SJCRH30 (cell line): ENCODE measurements around the gene GUCA2A. TPM values are rescaled to one million over a fixed set of nuclear protein-coding genes. Genes with fewer than 3 reads are reported as not detected.

ENCODE experiments used
- DNase-seq, 2 experiments: peaks; one replicate each; pipeline ENCODE4 v3.0.0-alpha.2; 2015 to 2020
- H3K27ac ChIP-seq: fragments of 250-450 bp; sonication (Bioruptor Pico); 2 replicates; pipeline ENCODE4 v1.5.1; 2020; ENCODE audit warnings: mild to moderate bottlenecking, moderate library complexity
- H3K27me3 ChIP-seq: fragments of 250-450 bp; sonication (Bioruptor Pico); 2 replicates; pipeline ENCODE4 v1.5.1; 2020; ENCODE audit warnings: mild to moderate bottlenecking, moderate library complexity
- H3K36me3 ChIP-seq: fragments of 250-450 bp; sonication (Bioruptor Pico); 2 replicates; pipeline ENCODE4 v1.5.1; 2020; ENCODE audit warnings: mild to moderate bottlenecking, moderate library complexity
- H3K4me1 ChIP-seq: fragments of 250-450 bp; sonication (Bioruptor Pico); 2 replicates; pipeline ENCODE4 v1.5.1; 2020; ENCODE audit warnings: mild to moderate bottlenecking, moderate library complexity
- H3K4me3 ChIP-seq: fragments of 250-450 bp; sonication (Bioruptor Pico); 2 replicates; pipeline ENCODE4 v1.5.1; 2020; ENCODE audit warnings: mild to moderate bottlenecking, moderate library complexity
- H3K9me3 ChIP-seq: fragments of 250-450 bp; sonication (Bioruptor Pico); replicated peaks from 2 replicates; pipeline ENCODE4 v1.5.1; 2020; ENCODE audit warnings: mild to moderate bottlenecking, moderate library complexity
- total RNA-seq: library from RNA; depleted of rRNA; stranded (reverse); fragments of >200 nt; shearing (Covaris generic); gene quantifications from 2 replicates; pipeline ENCODE4 v1.2.3, GENCODE V29; 2014

GUCA2A gene
- total RNA-seq, 1 experiment from 2014 or later, result not detected

DNA sequence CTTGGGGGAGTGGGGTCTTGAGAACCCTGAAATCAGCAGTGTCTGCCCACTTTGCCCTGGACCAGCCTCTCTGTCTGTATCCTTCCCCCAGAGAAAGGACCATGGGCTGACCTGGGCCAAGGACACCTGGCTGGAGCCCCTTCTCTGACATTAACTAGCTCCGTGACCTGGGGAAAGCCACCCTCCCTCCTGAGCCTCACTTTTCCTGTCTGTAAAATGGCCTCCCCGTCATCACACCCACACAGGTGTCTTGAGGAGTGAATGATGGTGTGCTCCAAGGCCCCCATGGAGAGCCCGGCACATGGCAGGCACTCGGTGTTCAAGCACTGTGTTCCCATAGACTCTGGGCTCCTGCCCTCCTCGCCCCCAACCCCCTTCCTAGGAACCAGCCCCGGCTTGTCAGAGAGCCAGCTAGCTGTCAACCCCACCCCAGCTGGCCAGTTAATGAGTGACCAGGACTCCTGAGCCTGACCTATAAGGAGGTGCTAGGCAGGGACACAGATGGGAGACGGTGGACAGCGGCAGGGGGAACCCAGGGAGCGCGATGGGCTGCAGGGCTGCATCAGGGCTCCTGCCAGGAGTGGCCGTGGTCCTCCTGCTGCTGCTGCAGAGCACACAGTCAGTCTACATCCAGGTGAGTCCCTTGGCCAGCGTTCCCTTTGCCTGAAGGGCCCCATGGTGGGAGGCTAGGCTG is 11.5 kb downstream of the GUCA2A start, which contains the start of gene GUCA2B:
Gene GUCA2B (plus strand): TSS at position 504 of the 694 bp plus-strand sequence. CDS start 41 bp downstream, at position 545.
- Histone ChIP-seq H3K27me3 (no peaks in the 10 kb centered on the region), H3K9me3 (no peaks in the 10 kb centered on the region), H3K36me3 (no peaks in the 10 kb centered on the region), H3K4me3 (no peak within 1 kb of the TSS), H3K4me1 (no peaks in the 10 kb centered on the region), H3K27ac (no peak within 1 kb of the TSS)
- DNase-seq, result no peak

DNA sequence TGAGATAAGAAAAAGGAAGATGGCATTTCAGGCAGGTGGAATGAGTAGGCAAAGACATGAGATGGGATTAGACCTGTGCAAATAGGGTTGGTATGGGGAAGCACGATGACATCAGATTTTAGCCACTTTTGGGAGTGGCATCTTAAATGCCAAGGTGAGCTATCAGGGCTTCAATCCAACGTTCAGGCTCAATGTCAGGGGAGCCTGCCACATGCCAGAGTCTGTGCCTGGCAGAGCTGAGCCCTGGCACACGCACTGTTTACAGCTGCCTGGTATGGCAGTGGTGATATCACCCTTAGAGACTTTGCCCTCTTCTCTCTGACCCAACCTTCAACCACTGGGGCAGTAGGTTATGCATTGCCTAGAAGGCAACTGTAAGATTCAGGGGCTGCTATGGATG is 12.4 kb downstream of the GUCA2A start:
- H3K9me3 ChIP-seq, result no peaks in the 10 kb centered on the region
- no peak overlapping the region for H3K4me3 ChIP-seq
- no peak for DNase-seq
- H3K27me3 ChIP-seq, result no peaks in the 10 kb centered on the region
- no peaks in the 10 kb centered on the region for H3K36me3 ChIP-seq
- no peak overlapping the region for H3K27ac ChIP-seq
- no peaks in the 10 kb centered on the region for H3K4me1 ChIP-seq

DNA sequence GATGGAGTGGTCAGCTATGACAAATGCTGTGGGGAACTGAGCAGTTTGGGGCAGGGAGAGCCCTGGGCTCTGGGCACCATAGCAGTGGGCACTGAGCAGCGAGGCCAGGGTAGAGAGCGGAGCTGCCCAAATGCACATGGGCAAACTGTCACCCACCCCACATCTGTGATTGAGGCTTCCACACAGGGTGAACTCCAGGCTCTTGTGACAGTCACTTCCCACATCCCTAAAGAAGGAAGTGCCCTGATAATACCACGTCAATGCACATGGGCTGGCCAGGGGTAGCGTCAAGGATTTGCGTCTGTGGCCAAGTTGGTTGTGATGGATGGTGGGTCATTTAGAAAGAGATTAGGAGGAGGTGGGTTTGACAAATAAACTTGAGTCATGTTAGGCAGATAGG is 13.9 kb downstream of the GUCA2A start:
- Histone ChIP-seq H3K4me3 (no peak overlapping the region), H3K9me3 (no peaks in the 10 kb centered on the region), H3K36me3 (no peaks in the 10 kb centered on the region), H3K27me3 (no peaks in the 10 kb centered on the region), H3K4me1 (no peaks in the 10 kb centered on the region; the same call in 1 of the 2 replicates), H3K27ac (no peak overlapping the region)
- no peak for DNase-seq

DNA sequence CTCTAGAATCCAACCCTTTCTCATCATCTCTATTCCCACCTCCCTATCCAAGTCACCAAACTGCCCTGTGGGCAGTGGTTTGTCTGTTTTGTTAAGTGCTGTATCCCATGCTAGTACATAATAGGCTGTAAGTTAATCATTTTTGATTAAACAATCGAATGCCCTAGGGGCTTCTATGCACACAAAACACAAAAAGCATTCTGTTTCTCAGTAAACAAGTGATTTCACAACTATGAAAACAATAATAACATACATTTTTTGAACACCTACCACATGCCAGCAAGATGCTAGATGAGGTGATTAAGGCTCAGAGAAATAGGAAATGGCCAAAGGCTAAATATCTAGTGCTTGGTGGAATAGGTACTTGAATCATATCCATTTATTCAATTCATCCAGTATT is 16.4 kb downstream of the GUCA2A start:
- peaks cover 24% of the 10 kb centered on the region for H3K4me1 ChIP-seq
- no peaks in the 10 kb centered on the region for H3K36me3 ChIP-seq
- H3K27ac ChIP-seq, result no peak overlapping the region
- no peaks in the 10 kb centered on the region for H3K27me3 ChIP-seq
- H3K9me3 ChIP-seq, result no peaks in the 10 kb centered on the region
- no peak overlapping the region for H3K4me3 ChIP-seq
- no peak for DNase-seq

DNA sequence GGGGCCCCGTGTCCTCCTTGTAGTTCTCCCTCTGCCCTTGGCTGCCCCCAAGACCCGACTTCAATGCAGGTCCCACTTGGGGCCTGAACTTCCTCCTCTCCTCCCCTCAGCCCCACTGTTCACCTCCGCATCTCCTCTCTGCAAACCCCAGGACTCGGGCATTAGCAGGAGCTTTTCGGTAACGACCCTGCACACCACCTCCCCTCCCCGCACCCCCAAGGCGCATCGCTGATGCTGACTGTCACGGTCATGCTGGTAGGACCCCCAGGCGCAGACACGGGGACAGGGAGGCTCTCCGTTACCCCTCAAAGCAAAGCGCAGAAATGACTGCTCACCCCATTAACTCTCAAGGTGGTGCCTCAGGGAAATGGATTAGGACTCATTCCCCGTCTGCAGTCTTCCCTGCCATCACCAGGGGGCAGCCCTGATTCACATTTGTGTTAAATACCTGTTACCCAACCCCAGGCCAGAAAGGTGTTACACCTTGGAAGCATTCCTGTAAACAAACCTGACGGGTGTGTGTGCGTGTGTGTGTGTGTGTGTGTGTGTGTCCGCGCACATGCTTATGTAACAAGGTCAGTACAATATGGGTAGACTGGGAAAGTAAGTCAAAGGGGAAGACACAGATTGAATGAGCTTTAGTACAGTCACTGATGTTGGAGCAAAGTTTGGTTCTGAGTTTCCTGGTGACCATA is 17.8 kb downstream of the GUCA2A start:
- Histone ChIP-seq H3K27me3 (no peaks in the 10 kb centered on the region), H3K36me3 (no peaks in the 10 kb centered on the region), H3K9me3 (no peaks in the 10 kb centered on the region), H3K4me1 (peaks cover 25% of the 10 kb centered on the region), H3K27ac (no peak overlapping the region), H3K4me3 (no peak overlapping the region)
- DNase-seq, result peak; percentile 65 to 82

DNA sequence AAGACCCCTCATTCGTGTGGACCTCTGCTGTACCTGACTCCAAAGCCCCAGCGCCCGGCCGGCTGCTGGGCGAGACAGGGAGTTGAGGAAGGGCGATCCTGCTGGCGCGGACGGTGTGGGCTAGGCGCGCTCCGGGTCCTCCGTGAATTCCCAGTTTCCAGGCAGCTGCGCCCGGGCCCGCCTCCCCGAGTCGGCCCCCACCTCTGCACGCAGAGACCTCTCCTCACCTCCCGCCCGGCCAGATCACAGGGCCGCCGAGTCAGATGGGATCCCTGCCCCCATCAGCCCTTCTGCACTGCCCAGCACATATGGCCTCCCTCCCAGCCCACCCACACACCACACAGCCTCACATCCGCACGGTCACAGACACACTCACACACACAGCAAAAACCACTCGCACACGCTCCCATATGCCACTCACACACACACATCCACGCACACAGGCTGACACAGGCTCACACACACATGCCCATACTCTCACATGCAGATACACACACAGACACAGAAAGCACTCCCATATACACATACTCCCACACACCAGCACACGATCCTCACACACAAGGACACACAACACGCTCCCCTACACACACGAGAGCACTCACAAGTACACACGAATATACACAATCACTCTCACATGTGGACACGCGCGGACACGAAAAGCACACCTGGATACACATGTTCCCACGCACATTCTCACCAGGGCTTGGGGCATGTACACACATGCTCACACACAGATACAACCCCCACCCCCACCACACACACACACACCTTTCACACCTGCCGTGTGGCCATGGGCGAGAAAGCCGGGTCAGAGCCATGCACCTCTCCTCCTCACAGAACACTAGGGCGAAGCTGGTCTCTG is 18.6 kb downstream of the GUCA2A start:
- Histone ChIP-seq H3K27me3 (no peaks in the 10 kb centered on the region), H3K4me1 (peaks cover 25% of the 10 kb centered on the region), H3K9me3 (no peaks in the 10 kb centered on the region), H3K4me3 (no peak overlapping the region), H3K27ac (no peak overlapping the region), H3K36me3 (no peaks in the 10 kb centered on the region)
- DNase-seq, result no peak

DNA sequence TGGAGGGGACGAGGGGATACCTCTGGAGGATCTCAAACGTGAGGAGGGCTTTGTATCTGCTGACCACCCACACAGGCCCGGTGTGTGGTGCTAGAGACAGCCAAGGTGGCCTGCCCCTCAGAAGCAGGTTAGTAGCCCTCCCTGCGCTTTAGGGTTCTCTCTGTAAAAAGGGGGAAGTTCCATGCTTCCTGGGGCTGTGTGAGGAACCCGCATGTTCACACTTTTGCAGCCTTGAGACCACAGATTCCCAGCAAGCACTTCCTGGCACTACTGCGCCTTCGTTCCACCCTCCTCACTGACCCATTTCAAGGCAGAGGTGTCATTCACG is 19.2 kb downstream of the GUCA2A start:
- Histone ChIP-seq H3K9me3 (no peaks in the 10 kb centered on the region), H3K36me3 (no peaks in the 10 kb centered on the region), H3K27ac (peak overlapping the region; percentile 55), H3K27me3 (no peaks in the 10 kb centered on the region), H3K4me1 (peaks cover 25% of the 10 kb centered on the region), H3K4me3 (no peak overlapping the region)
- DNase-seq, result no peak

DNA sequence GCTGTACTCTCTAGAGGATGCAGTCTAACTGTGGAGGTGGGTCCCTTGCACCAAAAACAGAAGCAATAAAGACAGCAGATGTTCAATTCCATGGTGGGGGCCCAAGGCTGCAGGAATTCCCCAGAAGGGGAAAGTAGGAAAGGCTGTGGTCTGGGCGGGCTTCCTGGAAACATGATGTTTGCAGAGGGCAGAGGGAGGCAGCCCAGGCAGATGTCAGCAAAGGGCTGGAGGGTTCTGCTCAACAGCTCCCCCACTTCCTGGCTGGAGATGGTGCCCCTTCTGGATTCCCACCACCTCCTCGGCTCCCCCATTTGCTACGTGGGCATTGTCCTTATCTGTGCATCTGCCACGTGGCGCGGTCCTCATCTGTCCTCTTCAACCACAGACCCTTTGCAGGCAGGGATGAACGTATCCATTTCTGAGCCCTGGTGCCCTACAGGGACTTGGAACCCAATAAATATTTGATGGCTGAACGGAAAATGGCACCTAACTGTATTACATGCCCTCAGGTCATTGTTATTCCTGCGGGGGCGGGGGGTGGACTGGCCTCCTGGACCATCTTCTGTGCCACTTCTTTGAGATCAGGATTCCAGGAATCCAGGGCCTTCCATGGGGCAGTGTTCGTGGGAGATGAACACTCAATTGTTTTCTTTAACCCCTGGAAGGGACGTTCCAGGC is 19.7 kb downstream of the GUCA2A start:
- Histone ChIP-seq H3K4me3 (no peak overlapping the region), H3K27me3 (no peaks in the 10 kb centered on the region), H3K27ac (peak overlapping the region; percentile 55), H3K4me1 (peaks cover 25% of the 10 kb centered on the region), H3K36me3 (no peaks in the 10 kb centered on the region), H3K9me3 (no peaks in the 10 kb centered on the region)
- DNase-seq, result peak; percentile 80

DNA sequence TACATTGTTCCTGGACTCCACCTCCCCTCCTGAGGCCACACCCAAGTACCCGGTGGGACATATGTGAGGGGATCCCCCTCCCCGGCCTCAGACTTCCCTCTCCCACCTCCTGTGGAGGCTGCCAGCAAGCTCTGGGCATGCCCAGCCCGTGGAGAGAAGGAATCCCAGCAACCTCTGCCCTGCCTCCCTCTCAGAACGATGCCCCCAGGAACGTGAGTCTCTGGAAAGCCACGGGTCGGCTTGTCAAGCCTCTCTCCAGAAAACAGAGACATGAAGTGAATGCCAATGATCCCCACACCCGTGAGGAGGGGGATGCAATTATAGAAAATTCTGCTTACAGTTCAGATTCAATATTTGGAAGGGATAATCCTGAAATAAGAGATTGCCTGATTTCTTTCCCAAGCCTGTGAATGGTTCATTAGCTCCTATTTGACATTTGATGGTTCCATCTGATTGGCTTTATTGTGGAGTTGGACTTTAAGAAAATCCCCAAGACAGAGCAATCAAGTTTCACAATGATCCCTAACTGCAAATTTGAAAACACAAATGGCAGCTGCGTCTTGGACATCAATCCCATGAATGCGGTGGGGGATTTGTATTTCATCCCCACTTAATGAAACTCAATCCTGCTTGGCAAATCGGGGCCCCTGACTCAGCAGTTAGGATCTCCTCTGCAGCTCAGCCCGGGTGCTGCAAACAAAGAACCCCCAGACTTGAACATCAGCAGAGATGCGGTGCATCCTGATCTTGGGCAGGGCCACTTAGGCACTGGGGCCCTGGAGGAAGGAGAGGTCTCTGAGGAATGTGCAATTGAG is 20.4 kb downstream of the GUCA2A start:
- Histone ChIP-seq H3K9me3 (no peaks in the 10 kb centered on the region), H3K4me1 (peaks cover 25% of the 10 kb centered on the region), H3K27ac (peak overlapping the region; percentile 55), H3K4me3 (peak overlapping the region; percentile 8), H3K27me3 (no peaks in the 10 kb centered on the region), H3K36me3 (no peaks in the 10 kb centered on the region)
- peak; percentile 86 to 89 for DNase-seq

DNA sequence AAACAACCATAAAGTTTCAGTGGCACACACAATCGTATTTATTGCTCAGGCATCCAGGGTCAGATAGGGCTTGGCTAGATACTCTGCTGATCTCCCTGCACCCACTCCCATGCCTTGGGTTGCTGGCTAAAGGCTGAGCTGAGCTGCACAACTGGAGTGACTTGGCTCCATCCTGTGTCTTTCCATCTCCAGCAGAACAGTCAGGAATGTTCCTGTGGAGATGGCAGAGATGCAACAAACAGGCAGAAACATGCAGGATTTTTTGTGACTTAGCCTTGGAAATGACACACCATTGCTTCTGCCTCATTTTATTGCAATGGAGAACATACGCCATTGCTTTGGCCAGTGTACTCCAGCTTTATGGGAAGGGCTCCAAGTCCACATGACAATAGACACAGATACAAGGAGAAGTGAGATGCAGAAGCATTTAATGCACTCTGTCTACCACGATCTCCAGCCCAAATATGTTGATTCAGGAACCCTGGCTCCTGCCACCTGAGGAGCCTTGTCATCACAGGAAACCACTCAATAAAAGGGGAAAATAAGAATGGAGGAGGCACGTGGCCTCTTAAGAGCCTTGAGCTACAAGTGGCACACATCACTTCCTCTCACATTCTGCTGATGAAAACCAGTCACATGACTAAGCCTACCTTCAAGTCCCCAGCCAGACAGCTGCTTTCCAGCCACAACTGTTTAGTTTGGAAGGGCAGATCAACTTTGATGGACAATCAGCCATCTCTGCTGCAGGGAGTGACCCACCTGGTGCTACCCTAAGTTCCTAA is 21.5 kb downstream of the GUCA2A start:
- no peaks in the 10 kb centered on the region for H3K36me3 ChIP-seq
- peak; percentile 47 to 59 for DNase-seq

DNA sequence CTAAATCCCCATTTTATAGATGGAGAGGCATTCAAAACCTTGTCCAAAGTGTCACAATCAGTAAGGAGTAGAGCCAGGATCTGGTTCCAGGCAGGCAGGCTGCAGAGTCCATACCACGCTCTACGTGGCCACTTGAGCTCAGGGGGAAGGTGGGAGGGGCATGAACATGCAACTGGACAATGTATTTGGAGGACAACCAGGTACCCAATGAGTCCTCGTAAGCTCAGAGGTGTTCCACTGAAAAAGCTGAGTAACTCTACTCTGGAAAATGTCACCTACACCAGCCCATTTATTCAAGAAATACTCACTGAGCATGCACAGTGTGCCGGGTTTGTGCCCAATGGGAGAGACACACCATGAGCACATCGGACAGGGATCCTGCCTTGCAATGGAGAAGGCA is 22.6 kb downstream of the GUCA2A start:
- Histone ChIP-seq H3K4me3 (no peak overlapping the region), H3K27ac (no peak overlapping the region), H3K36me3 (no peaks in the 10 kb centered on the region), H3K4me1 (peaks cover 25% of the 10 kb centered on the region), H3K9me3 (no peaks in the 10 kb centered on the region), H3K27me3 (no peaks in the 10 kb centered on the region)
- DNase-seq, result no peak

More for the DNA sequence above, 21.5 kb downstream of the GUCA2A start:
- no peaks in the 10 kb centered on the region for H3K9me3 ChIP-seq
- peaks cover 25% of the 10 kb centered on the region for H3K4me1 ChIP-seq
- no peak overlapping the region for H3K4me3 ChIP-seq
- no peaks in the 10 kb centered on the region for H3K27me3 ChIP-seq
- no peak overlapping the region for H3K27ac ChIP-seq

DNA sequence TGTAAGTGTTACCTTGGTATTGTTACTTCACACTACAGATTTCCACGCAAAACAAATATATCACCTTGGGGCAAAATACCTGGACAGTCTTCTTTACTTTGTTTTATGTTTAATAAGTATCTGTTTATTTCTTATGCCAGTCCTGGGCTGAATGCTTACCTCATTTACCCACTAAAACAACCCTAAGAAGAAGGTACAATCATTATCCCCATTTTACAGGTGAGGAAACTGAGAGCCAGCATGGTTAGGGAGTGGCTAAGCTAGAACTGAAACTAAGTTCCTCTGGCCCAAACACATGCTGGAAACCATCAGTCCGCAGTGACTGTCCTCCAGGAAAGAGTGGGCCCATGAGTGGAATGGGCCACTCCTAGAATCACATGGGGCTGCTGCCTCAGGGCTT is 24.4 kb downstream of the GUCA2A start:
- Histone ChIP-seq H3K27ac (no peak overlapping the region), H3K36me3 (no peaks in the 10 kb centered on the region), H3K4me1 (peaks cover 21% of the 10 kb centered on the region), H3K4me3 (no peak overlapping the region), H3K27me3 (no peaks in the 10 kb centered on the region), H3K9me3 (no peaks in the 10 kb centered on the region)
- DNase-seq, result no peak

DNA sequence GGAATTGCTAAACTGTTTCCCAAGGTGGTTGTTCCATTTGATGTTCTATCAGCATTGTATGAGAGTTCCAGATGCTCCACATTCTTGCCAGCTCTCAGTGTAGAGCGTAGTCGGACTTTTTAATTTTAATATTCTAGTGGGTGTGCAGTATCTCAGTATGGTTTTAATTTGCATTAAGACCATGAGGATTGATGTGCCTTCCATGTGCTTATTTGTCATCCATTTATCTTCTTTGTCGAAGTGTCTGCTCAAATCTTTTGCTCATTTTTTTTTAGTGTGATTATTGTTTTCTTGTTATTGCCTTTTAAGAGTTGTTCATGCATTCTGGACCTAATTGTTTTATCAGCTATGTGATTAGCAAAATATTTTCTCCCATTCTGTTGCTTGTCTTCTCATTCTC is 25.1 kb downstream of the GUCA2A start:
- no peak for DNase-seq
- H3K9me3 ChIP-seq, result no peaks in the 10 kb centered on the region
- H3K4me3 ChIP-seq, result no peak overlapping the region
- H3K4me1 ChIP-seq, result peaks cover 14% of the 10 kb centered on the region
- H3K27me3 ChIP-seq, result no peaks in the 10 kb centered on the region
- no peaks in the 10 kb centered on the region for H3K36me3 ChIP-seq
- no peak overlapping the region for H3K27ac ChIP-seq
